ENCODE data around the gene KIF5B. TPM values are rescaled to one million over a fixed set of nuclear protein-coding genes. Genes with fewer than 3 reads are reported as not detected.

Gene KIF5B
- total RNA-seq, 1 experiment from 2014 or later, result 70.5 TPM

DNA sequence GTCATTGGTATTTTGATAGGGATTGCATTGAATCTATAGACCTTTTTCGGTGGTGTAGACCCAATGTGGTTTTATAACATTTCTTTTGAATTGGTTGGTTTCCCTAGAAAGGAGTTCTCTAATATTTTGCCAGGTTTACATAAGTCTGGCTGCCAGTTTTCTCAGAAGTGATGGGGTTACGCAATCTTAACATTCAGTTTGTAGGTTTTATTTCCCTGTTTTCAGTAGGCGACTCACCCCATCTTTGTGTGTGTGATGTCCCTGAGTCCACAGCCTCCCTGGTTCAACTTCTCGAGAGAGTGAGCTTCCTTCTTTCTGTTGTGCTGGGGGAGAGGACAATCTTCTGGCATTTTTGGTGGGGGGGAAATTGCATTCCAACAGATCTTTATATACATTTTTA is 9.6 kb upstream of the KIF5B start:
- Histone ChIP-seq H3K4me1 (ENCODE audit: insufficient read depth, low read length) (no peaks in the 10 kb centered on the region), H3K56ac (ENCODE audit: insufficient read length, low read depth, low read length) (no peak overlapping the region), H3K79me2 (ENCODE audit: insufficient read depth, low read length) (no peaks in the 10 kb centered on the region), H2BK12ac (ENCODE audit: insufficient read length, low read depth, low read length) (no peak overlapping the region), H3T11ph (ENCODE audit: low read length) (no peak overlapping the region), H2BK5ac (ENCODE audit: insufficient read length, low read length) (no peak overlapping the region), H3K9me3 (ENCODE audit: control insufficient read depth, low read depth, low read length) (no peaks in the 10 kb centered on the region), H2AK5ac (ENCODE audit: insufficient read length, low read length) (no peak overlapping the region), H4K8ac (replicated peaks; ENCODE audit: insufficient read length, low read depth, low read length) (no peak overlapping the region), H3K79me1 (ENCODE audit: insufficient read depth, low read depth, low read length, poor library complexity, severe bottlenecking) (no peaks in the 10 kb centered on the region), H2AFZ (ENCODE audit: low read length) (no peak overlapping the region), H3K4ac (ENCODE audit: low read depth, low read length) (no peak overlapping the region), H3K4me2 (ENCODE audit: insufficient read depth, insufficient read length, low read length) (no peak overlapping the region), H4K91ac (ENCODE audit: insufficient read length, low read depth, low read length) (no peak overlapping the region), H2BK20ac (ENCODE audit: low read depth, low read length, poor library complexity, severe bottlenecking) (no peak overlapping the region), H3K27me3 (ENCODE audit: insufficient read depth, low read length) (no peaks in the 10 kb centered on the region), H3K18ac (ENCODE audit: insufficient read length, low read depth, low read length) (no peak overlapping the region), H2BK120ac (ENCODE audit: low read depth, low read length, poor library complexity, severe bottlenecking) (no peak overlapping the region), H3K14ac (ENCODE audit: insufficient read depth, low read length) (no peak overlapping the region), H3K27ac (ENCODE audit: insufficient read length, low read depth, low read length) (no peak overlapping the region), H3K23me2 (ENCODE audit: insufficient read length, low read depth, low read length, poor library complexity, severe bottlenecking) (no peaks in the 10 kb centered on the region), H2BK15ac (ENCODE audit: low read depth, low read length) (no peak overlapping the region), H3K9ac (ENCODE audit: extremely low read depth, insufficient read length, low read length) (no peak overlapping the region), H3K23ac (ENCODE audit: insufficient read length, low read depth, low read length) (no peak overlapping the region), H4K20me1 (ENCODE audit: control insufficient read depth, insufficient read depth, insufficient read length) (no peaks in the 10 kb centered on the region), H4K5ac (ENCODE audit: insufficient read length, low read depth, low read length) (no peak overlapping the region)
- Mint-ChIP-seq H3K9me3 (no peaks in the 10 kb centered on the region), H3K27ac (no peak overlapping the region), H3K36me3 (ENCODE audit: insufficient read depth in 1 of 3, low read depth in 3 of 3) (no peaks in the 10 kb centered on the region), H3K27me3 (ENCODE audit: low read depth) (no peaks in the 10 kb centered on the region; the same call in 1 of the 2 replicates), H3K4me1 (peaks cover 0 to 5% of the 10 kb centered on the region in 2 experiments; a peak in 1 of 4 replicates), H3K4me3 (no peak overlapping the region)
- no peak for DNase-seq
- TF ChIP-seq, protein P1, sequence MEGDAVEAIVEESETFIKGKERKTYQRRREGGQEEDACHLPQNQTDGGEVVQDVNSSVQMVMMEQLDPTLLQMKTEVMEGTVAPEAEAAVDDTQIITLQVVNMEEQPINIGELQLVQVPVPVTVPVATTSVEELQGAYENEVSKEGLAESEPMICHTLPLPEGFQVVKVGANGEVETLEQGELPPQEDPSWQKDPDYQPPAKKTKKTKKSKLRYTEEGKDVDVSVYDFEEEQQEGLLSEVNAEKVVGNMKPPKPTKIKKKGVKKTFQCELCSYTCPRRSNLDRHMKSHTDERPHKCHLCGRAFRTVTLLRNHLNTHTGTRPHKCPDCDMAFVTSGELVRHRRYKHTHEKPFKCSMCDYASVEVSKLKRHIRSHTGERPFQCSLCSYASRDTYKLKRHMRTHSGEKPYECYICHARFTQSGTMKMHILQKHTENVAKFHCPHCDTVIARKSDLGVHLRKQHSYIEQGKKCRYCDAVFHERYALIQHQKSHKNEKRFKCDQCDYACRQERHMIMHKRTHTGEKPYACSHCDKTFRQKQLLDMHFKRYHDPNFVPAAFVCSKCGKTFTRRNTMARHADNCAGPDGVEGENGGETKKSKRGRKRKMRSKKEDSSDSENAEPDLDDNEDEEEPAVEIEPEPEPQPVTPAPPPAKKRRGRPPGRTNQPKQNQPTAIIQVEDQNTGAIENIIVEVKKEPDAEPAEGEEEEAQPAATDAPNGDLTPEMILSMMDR (conservative IDR thresholded peaks at IDR 0.05), result no peak
- no CpG with 5 or more reads among the region's 4 CpGs for WGBS (ENCODE audit: extremely low coverage, insufficient read length, low lambda C conversion rate)

Measured in H9 (cell line).